NB4 (cell line): ENCODE data around the gene TIMP1.
A peak's percentile ranks its signal among the peaks of the same experiment; 100 is the strongest.

Experiments used
- DNase-seq: peaks from one replicate; pipeline ENCODE4 v3.0.0; 2010; ENCODE audit warnings: low read depth
- H3K4me3 ChIP-seq: one replicate; pipeline ENCODE4 v1.5.1; 2011; ENCODE audit warnings: mild to moderate bottlenecking, low read depth, low read length, moderate library complexity
- MYC ChIP-seq: IDR thresholded peaks from 2 replicates; pipeline ENCODE4 v1.6.1; 2011; ENCODE audit warnings: low read depth, low read length
- POLR2A ChIP-seq: IDR thresholded peaks from 2 replicates; pipeline ENCODE4 v1.6.1; 2011; ENCODE audit warnings: mild to moderate bottlenecking; ENCODE audit not compliant: insufficient read length; ENCODE audit errors: extremely low read depth
- TF ChIP-seq, protein P1 (sequence below): IDR thresholded peaks from one replicate; pipeline ENCODE4 v1.5.1; 2012; ENCODE audit warnings: low read depth, low read length
- TF ChIP-seq, protein P2 (sequence below): IDR thresholded peaks from 2 replicates; pipeline ENCODE4 v1.6.1; 2011; ENCODE audit warnings: low read depth, low read length

Gene TIMP1

DNA sequence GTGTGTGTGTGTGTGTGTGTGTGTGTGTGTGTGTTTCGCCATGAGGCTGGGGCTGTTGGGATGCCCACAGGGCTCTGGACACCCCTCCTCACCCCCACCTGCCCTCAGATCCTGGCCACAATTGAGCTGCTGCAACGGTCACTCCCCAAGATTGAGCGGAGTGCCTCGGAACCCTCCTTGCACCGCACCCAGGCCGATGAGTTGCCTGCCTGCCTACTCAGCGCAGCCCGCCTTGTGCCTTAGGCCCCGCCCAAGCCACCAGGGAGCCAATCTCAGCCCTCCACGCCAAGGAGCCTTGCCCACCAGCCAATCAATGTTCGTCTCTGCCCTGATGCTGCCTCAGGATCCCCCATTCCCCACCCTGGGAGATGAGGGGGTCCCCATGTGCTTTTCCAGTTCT is 11.0 kb upstream of the TIMP1 start:
- no peak overlapping the region for H3K4me3 ChIP-seq
- TF ChIP-seq, protein P1, sequence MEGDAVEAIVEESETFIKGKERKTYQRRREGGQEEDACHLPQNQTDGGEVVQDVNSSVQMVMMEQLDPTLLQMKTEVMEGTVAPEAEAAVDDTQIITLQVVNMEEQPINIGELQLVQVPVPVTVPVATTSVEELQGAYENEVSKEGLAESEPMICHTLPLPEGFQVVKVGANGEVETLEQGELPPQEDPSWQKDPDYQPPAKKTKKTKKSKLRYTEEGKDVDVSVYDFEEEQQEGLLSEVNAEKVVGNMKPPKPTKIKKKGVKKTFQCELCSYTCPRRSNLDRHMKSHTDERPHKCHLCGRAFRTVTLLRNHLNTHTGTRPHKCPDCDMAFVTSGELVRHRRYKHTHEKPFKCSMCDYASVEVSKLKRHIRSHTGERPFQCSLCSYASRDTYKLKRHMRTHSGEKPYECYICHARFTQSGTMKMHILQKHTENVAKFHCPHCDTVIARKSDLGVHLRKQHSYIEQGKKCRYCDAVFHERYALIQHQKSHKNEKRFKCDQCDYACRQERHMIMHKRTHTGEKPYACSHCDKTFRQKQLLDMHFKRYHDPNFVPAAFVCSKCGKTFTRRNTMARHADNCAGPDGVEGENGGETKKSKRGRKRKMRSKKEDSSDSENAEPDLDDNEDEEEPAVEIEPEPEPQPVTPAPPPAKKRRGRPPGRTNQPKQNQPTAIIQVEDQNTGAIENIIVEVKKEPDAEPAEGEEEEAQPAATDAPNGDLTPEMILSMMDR, result no peak
- TF ChIP-seq POLR2A (no peak), MYC (no peak)
- TF ChIP-seq, protein P2, sequence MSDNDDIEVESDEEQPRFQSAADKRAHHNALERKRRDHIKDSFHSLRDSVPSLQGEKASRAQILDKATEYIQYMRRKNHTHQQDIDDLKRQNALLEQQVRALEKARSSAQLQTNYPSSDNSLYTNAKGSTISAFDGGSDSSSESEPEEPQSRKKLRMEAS, result no peak
- DNase-seq, result no peak

GRCh38 chrX:47571896-47572295 is 10.3 kb upstream of the TIMP1 start:
- no peak overlapping the region for H3K4me3 ChIP-seq
- TF ChIP-seq MYC (no peak), POLR2A (no peak)
- TF ChIP-seq, protein P1, result no peak
- TF ChIP-seq, protein P2, result no peak
- DNase-seq, result no peak

DNA sequence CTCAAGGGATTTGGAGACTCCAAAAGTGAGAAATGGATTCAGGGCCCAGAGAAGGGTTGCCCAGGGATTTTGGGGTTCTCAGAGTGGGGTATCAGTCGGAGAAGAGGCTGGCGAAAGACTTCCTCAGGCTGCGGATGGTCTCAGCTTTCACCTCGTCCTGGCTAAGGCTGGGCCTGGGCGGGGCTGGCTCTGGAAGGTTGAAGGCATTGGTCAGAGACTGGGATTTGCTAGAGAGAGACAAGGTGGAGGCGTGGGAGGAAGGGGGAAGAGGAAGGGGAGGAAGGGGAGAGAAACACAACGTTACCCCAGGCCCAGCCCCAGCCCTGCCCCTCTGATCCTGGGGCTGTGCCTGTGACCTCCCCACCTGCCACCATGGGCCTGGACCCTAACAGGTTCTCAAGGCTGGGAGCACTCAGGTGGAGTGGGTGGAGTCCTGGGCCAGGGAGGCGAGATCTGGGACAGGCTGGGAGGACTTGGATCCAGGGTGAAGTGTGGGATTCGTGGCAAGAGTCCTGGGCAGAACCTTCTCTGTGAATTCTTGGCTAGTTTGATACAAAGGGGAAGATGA is 9.4 kb upstream of the TIMP1 start:
- no peak overlapping the region for H3K4me3 ChIP-seq
- TF ChIP-seq, protein P2, result no peak
- no peak for TF ChIP-seq POLR2A

GRCh38 chrX:47573341-47574075 is 8.7 kb upstream of the TIMP1 start:
- TF ChIP-seq, protein P2, result no peak
- TF ChIP-seq MYC (no peak), POLR2A (no peak)
- TF ChIP-seq, protein P1, result no peak
- H3K4me3 ChIP-seq, result no peak overlapping the region
- DNase-seq, result no peak

More for the DNA sequence above, 9.4 kb upstream of the TIMP1 start:
- no peak for DNase-seq

DNA sequence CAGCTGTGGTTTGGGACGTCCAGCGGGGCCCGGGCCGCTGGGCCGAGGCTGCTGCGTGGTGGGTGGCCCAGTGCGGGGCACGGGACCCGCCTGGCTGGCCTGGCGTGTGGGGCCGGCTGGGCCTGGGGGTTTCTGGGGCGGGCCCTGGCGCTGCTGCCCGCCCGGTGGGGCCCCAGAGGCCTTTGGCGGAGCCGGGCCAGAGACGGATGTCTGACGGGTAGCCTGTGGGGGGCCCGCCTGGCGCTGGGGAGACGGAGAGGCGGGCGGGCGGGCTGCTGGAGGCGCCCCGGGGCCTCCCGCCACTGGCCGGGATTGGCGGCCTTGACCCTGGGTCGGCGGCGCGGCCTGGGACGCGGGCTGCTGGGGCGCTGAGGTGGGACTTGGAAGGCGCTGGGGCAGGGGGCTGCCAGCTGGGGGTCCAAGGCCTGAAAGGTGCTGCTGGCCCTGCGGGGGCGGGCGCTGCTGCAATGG is 8.1 kb upstream of the TIMP1 start:
- no peak overlapping the region for H3K4me3 ChIP-seq
- no peak for DNase-seq
- TF ChIP-seq POLR2A (no peak), MYC (no peak)
- TF ChIP-seq, protein P2, result no peak
- TF ChIP-seq, protein P1, result no peak

- no peak overlapping the region for H3K4me3 ChIP-seq
- DNase-seq, result peak; percentile 43
- TF ChIP-seq MYC (no peak), POLR2A (no peak)
- TF ChIP-seq, protein P1, result no peak
- TF ChIP-seq, protein P2, result no peak
These were observed 7.5 kb upstream of the TIMP1 start for GRCh38 chrX:47574547-47575301.
